ENCODE results near the gene C10orf95. TPM values are rescaled to one million over a fixed set of nuclear protein-coding genes. Genes with fewer than 3 reads are reported as not detected.

The C10orf95 gene
- total RNA-seq, 1 experiment from 2014 or later, result 0.21 TPM

DNA sequence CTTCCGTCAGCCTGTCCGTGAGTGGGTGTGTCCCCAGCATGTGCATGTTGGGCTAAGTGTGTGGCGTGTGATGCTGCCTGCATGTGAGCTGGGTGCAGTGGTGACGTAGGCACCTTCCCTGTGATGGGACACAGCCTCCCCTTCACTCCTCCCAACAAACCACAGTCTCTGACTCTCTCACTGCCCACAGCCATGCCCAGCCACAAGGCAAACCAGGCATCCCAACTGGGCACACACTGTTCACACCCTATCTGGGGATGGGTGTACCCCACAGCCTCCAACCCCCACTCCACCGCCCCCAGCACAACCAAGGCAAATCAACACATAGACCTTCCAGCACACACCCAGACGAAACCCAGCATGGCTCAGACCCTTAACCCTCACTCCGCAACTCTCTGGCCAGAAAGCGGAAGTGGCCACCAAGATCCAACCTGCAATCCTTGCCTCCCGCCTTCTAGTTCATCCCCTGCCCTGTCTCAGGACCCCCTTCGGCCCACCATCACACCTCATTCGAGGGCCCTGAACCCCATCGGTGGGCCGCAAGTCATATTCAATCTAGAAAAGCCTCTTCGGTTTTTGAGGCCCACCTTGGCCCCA is 43.1 kb downstream of the C10orf95 start:
- H3K27me3 ChIP-seq (ENCODE audit: control insufficient read depth, insufficient read depth, low read length), result 0 out of 2 replicates have a peak, but pooled peaks cover 2% of the 10 kb centered on the region
- H3K36me3 ChIP-seq (ENCODE audit: control insufficient read depth, insufficient read depth, low read length), result no peaks in the 10 kb centered on the region; the same call in 1 of the 2 replicates
- ChIA-PET POLR2A (no interaction called here), CTCF (no interaction called here)
- in situ Hi-C loops (cut with HindIII; ENCODE audit: low pct_unique_long_range_greater_than_20kb, low sequenced_read_pairs) (no loop called here), intact Hi-C loops (cut with micrococcal nuclease; ENCODE audit: unreplicated experiment) (no loop called here)
- no peak for DNase-seq (ENCODE audit: low read depth, low spot score)
- no peaks in the 10 kb centered on the region for H3K9me3 ChIP-seq (ENCODE audit: control insufficient read depth, insufficient read depth, low read depth, low read length)
- H3K27ac ChIP-seq (ENCODE audit: low read length), result no peak overlapping the region
- no peak for ATAC-seq
- TF ChIP-seq POLR2AphosphoS5 (IDR thresholded peaks at IDR 0.05; ENCODE audit: low read depth, low read length) (no peak), SIN3A (IDR thresholded peaks at IDR 0.05; ENCODE audit: borderline replicate concordance, insufficient read depth, low read depth, low read length) (no peak), TCF7L2 (IDR thresholded peaks at IDR 0.05; ENCODE audit: low read depth, low read length) (no peak)
- TF ChIP-seq, protein P1, sequence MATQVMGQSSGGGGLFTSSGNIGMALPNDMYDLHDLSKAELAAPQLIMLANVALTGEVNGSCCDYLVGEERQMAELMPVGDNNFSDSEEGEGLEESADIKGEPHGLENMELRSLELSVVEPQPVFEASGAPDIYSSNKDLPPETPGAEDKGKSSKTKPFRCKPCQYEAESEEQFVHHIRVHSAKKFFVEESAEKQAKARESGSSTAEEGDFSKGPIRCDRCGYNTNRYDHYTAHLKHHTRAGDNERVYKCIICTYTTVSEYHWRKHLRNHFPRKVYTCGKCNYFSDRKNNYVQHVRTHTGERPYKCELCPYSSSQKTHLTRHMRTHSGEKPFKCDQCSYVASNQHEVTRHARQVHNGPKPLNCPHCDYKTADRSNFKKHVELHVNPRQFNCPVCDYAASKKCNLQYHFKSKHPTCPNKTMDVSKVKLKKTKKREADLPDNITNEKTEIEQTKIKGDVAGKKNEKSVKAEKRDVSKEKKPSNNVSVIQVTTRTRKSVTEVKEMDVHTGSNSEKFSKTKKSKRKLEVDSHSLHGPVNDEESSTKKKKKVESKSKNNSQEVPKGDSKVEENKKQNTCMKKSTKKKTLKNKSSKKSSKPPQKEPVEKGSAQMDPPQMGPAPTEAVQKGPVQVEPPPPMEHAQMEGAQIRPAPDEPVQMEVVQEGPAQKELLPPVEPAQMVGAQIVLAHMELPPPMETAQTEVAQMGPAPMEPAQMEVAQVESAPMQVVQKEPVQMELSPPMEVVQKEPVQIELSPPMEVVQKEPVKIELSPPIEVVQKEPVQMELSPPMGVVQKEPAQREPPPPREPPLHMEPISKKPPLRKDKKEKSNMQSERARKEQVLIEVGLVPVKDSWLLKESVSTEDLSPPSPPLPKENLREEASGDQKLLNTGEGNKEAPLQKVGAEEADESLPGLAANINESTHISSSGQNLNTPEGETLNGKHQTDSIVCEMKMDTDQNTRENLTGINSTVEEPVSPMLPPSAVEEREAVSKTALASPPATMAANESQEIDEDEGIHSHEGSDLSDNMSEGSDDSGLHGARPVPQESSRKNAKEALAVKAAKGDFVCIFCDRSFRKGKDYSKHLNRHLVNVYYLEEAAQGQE (IDR thresholded peaks at IDR 0.05; ENCODE audit: insufficient read depth in 1 of 2, low read depth in 2 of 2, low read length in 1 of 2), result no peak
- TF ChIP-seq, protein P2, sequence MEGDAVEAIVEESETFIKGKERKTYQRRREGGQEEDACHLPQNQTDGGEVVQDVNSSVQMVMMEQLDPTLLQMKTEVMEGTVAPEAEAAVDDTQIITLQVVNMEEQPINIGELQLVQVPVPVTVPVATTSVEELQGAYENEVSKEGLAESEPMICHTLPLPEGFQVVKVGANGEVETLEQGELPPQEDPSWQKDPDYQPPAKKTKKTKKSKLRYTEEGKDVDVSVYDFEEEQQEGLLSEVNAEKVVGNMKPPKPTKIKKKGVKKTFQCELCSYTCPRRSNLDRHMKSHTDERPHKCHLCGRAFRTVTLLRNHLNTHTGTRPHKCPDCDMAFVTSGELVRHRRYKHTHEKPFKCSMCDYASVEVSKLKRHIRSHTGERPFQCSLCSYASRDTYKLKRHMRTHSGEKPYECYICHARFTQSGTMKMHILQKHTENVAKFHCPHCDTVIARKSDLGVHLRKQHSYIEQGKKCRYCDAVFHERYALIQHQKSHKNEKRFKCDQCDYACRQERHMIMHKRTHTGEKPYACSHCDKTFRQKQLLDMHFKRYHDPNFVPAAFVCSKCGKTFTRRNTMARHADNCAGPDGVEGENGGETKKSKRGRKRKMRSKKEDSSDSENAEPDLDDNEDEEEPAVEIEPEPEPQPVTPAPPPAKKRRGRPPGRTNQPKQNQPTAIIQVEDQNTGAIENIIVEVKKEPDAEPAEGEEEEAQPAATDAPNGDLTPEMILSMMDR (IDR thresholded peaks at IDR 0.05), result no peak
- peaks cover 8% of the 10 kb centered on the region for H3K4me1 ChIP-seq (ENCODE audit: control insufficient read depth, insufficient read depth, low read length)
- H3K4me3 ChIP-seq (ENCODE audit: low read depth in 2 of 2, low read length in 2 of 2), result peak overlapping the region; percentile 53 to 56
- BruUV-seq (replicated peaks), result no TSS peak

DNA sequence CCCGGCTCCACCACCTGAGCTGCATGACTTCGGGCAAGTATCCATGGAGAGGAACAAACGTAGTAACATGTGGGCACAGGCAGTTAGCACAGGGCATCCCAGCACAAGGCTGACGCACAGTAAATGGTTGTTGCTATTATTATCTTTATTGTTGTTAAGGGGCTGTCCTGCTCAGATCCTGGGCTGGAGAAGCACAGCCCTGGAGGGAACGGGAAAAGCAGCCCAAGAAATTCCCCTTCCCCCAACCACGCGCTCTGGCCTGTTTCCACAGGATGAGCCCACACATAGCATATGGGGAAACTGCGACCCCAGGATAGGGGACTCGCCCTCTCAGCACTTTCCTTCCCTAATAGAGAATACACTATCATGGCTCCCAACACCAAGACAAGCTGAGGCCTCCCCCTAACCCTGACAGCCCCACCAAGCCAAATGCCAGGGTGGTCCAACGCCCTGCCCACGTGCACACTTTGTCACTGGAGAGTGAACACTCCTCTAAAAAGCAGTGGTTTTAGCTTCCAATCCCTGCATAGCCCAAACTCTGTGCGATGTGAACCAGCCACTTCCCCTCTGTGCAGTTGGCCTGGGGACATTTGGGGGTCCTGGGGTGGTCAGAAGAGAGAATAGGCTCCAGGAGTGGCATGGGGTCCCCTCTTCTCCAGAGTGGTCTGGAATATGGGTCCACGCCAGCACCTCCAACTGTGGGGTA is 43.8 kb downstream of the C10orf95 start:
- peaks cover 8% of the 10 kb centered on the region for H3K4me1 ChIP-seq (ENCODE audit: control insufficient read depth, insufficient read depth, low read length)
- ATAC-seq, result no peak
- H3K4me3 ChIP-seq (ENCODE audit: low read depth in 2 of 2, low read length in 2 of 2), result no peak overlapping the region
- DNase-seq (ENCODE audit: low read depth, low spot score), result no peak
- H3K9me3 ChIP-seq (ENCODE audit: control insufficient read depth, insufficient read depth, low read depth, low read length), result no peaks in the 10 kb centered on the region
- TF ChIP-seq, protein P1 (IDR thresholded peaks at IDR 0.05; ENCODE audit: insufficient read depth in 1 of 2, low read depth in 2 of 2, low read length in 1 of 2), result no peak
- no peak for TF ChIP-seq SIN3A (IDR thresholded peaks at IDR 0.05; ENCODE audit: borderline replicate concordance, insufficient read depth, low read depth, low read length)
- TF ChIP-seq, protein P2 (IDR thresholded peaks at IDR 0.05), result no peak
- no peak for TF ChIP-seq POLR2AphosphoS5 (IDR thresholded peaks at IDR 0.05; ENCODE audit: low read depth, low read length)
- no peak for TF ChIP-seq TCF7L2 (IDR thresholded peaks at IDR 0.05; ENCODE audit: low read depth, low read length)
- BruUV-seq (replicated peaks), result no TSS peak
- ChIA-PET CTCF (interaction anchor here (0.6 kb wide), 1 partner anchor 23 kb away, joined by 9 read pairs; no protein-coding TSS in a partner anchor), POLR2A (no interaction called here)
- H3K27ac ChIP-seq (ENCODE audit: low read length), result no peak overlapping the region
- in situ Hi-C loops (cut with HindIII; ENCODE audit: low pct_unique_long_range_greater_than_20kb, low sequenced_read_pairs) (no loop called here), intact Hi-C loops (cut with micrococcal nuclease; ENCODE audit: unreplicated experiment) (no loop called here)
- 0 out of 2 replicates have a peak, but pooled peaks cover 2% of the 10 kb centered on the region for H3K27me3 ChIP-seq (ENCODE audit: control insufficient read depth, insufficient read depth, low read length)
- H3K36me3 ChIP-seq (ENCODE audit: control insufficient read depth, insufficient read depth, low read length), result no peaks in the 10 kb centered on the region; the same call in 1 of the 2 replicates

Data from Panc1 (cell line).